Vagina (tissue), 2 donors: ENCODE data around the gene DNAH10. TPM values are rescaled to one million over a fixed set of nuclear protein-coding genes. Genes with fewer than 3 reads are reported as not detected.

Source experiments
- DNase-seq, 2 donors: peaks; one replicate each; pipeline ENCODE4 v3.0.0-alpha.2; 2017; ENCODE audit errors: extremely low spot score in 2 of 2
- H3K27ac ChIP-seq: fragments of 200-600 bp; sonication (generic); one replicate; pipeline ENCODE4 v1.5.1; 2019
- H3K27me3 ChIP-seq: fragments of 200-600 bp; sonication (generic); one replicate; pipeline ENCODE4 v1.5.1; 2019
- H3K36me3 ChIP-seq, 2 donors: fragments of 200-600 bp; sonication (generic); one replicate each; pipeline ENCODE4 v1.5.1; 2017 to 2019
- H3K4me1 ChIP-seq: fragments of 200-600 bp; sonication (generic); one replicate; pipeline ENCODE4 v1.5.1; 2019
- H3K4me3 ChIP-seq, 2 donors: fragments of 200-600 bp; sonication (generic); 1 replicate in 1 of 2; 2 replicates in 1 of 2; pipeline ENCODE4 v1.5.1; 2016 to 2019
- H3K9me3 ChIP-seq: fragments of 200-600 bp; sonication (generic); one replicate; pipeline ENCODE4 v1.5.1; 2019
- CTCF ChIP-seq, 3 experiments: fragments of 450-650 bp in 2 of 3; fragments of 200-600 bp in 1 of 3; sonication (generic) in 1 of 3; IDR thresholded peaks; one replicate each; pipeline ENCODE4 v1.5.1; 2017 to 2019; ENCODE audit warnings: antibody characterized with exemption in 3 of 3, mild to moderate bottlenecking in 2 of 3, moderate library complexity in 2 of 3
- POLR2A ChIP-seq, 2 donors: fragments of 450-650 bp; IDR thresholded peaks; one replicate each; pipeline ENCODE4 v1.6.1; 2017; ENCODE audit warnings: antibody characterized with exemption in 2 of 2, mild to moderate bottlenecking in 2 of 2, moderate library complexity in 2 of 2
- POLR2AphosphoS5 ChIP-seq, 2 donors: sonication (generic); formaldehyde crosslinking; IDR thresholded peaks; one replicate each; pipeline ENCODE4 v1.9.0; 2017; ENCODE audit warnings: antibody characterized with exemption in 2 of 2, mild to moderate bottlenecking in 2 of 2, low read depth in 1 of 2; ENCODE audit not compliant: insufficient read depth in 1 of 2
- intact Hi-C: fragments of 100-400 bp; cut with DNase I; formaldehyde crosslinking; loops from one replicate; pipeline ENCODE4 v1.15.1; 2023
- total RNA-seq: library from RNA; depleted of rRNA; stranded (reverse); fragments of >200 nt; gene quantifications from one replicate; pipeline ENCODE4 v1.2.3, GENCODE V29; 2016

The DNAH10 gene
- total RNA-seq, 1 donor from 2014 or later = not detected

- no peak for TF ChIP-seq POLR2A (IDR thresholded peaks at IDR 0.05)
- no peak for TF ChIP-seq POLR2AphosphoS5 (IDR thresholded peaks at IDR 0.05; ENCODE audit: insufficient read depth in 1 of 2, low read depth in 1 of 2)
- TF ChIP-seq CTCF (IDR thresholded peaks at IDR 0.05) = no peak
- Histone ChIP-seq H3K4me1 (no peaks in the 10 kb centered on the region), H3K27me3 (no peaks in the 10 kb centered on the region), H3K4me3 (no peak overlapping the region), H3K9me3 (no peaks in the 10 kb centered on the region), H3K27ac (no peak overlapping the region), H3K36me3 (no peaks in the 10 kb centered on the region)
- intact Hi-C loops = loop anchor here (2.0 kb wide), 1 partner anchor 49 kb away; no protein-coding TSS in a partner anchor
- DNase-seq = no peak
Observed at GRCh38 chr12:123961585-123962345, 199.7 kb downstream of the DNAH10 start.

DNA sequence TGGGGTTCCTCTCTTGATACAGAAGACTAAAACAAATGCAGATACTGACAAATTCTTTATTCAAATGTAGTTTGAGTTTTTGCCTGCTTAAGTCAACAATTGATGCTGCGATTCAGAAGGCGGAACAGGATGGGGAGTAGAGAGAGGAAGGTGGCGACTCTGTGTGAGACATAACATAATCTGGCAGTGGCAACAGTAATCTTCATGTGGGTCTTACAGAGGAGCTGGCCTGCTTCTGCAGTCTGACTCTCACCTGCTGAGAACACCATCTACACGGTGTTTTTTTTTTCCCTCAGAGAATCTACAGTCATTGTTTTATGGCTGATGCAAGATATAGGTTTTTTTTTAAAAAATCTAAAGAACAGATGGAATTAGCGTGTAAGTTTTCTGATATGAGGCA, 200.4 kb downstream of the DNAH10 start:
- TF ChIP-seq POLR2A (IDR thresholded peaks at IDR 0.05) = no peak
- intact Hi-C loops = no loop called here
- DNase-seq = no peak
- H3K4me1 ChIP-seq = no peaks in the 10 kb centered on the region
- no peaks in the 10 kb centered on the region for H3K27me3 ChIP-seq
- no peaks in the 10 kb centered on the region for H3K36me3 ChIP-seq
- no peaks in the 10 kb centered on the region for H3K9me3 ChIP-seq
- H3K27ac ChIP-seq = no peak overlapping the region
- H3K4me3 ChIP-seq = no peak overlapping the region

- no peak for TF ChIP-seq POLR2A (IDR thresholded peaks at IDR 0.05)
- Histone ChIP-seq H3K4me1 (peaks cover 3% of the 10 kb centered on the region), H3K36me3 (no peaks in the 10 kb centered on the region), H3K27me3 (no peaks in the 10 kb centered on the region), H3K27ac (no peak overlapping the region), H3K9me3 (no peaks in the 10 kb centered on the region), H3K4me3 (no peak overlapping the region)
- DNase-seq = no peak
- intact Hi-C loops = no loop called here
Observed at GRCh38 chr12:123963821-123964220, 201.7 kb downstream of the DNAH10 start.

- Histone ChIP-seq H3K4me1 (peaks cover 16% of the 10 kb centered on the region), H3K4me3 (no peak overlapping the region), H3K9me3 (no peaks in the 10 kb centered on the region), H3K36me3 (no peaks in the 10 kb centered on the region), H3K27ac (no peak overlapping the region), H3K27me3 (no peaks in the 10 kb centered on the region)
- intact Hi-C loops = no loop called here
- no peak for TF ChIP-seq CTCF (IDR thresholded peaks at IDR 0.05)
- TF ChIP-seq POLR2A (IDR thresholded peaks at IDR 0.05) = no peak
- TF ChIP-seq POLR2AphosphoS5 (IDR thresholded peaks at IDR 0.05; ENCODE audit: insufficient read depth in 1 of 2, low read depth in 1 of 2) = no peak
- no peak for DNase-seq
Observed at GRCh38 chr12:123965382-123965781, 203.3 kb downstream of the DNAH10 start.

DNA sequence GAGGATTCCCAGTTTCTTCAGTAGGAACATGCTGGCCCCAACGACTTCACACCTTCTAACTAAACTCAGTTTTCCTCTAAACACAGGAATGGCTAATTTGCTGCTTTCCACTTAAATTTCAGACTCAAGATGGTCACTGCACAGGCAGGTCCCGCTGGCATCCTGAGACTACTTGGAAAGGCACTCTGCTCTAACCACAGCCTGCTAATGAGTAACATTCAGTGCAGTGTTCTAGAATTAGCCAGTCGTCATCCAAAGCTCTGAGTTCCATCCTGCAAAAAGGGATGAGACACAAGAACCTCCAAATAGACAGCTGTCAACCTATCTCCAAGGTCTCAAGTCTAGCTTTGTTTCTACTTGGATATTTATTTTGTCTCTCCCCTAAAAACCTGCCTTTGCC, 204.5 kb downstream of the DNAH10 start:
- no peak for DNase-seq
- no peak overlapping the region for H3K27ac ChIP-seq
- no peaks in the 10 kb centered on the region for H3K36me3 ChIP-seq
- no peak overlapping the region for H3K4me3 ChIP-seq
- intact Hi-C loops = no loop called here
- H3K9me3 ChIP-seq = no peaks in the 10 kb centered on the region
- no peak for TF ChIP-seq CTCF (IDR thresholded peaks at IDR 0.05)
- TF ChIP-seq POLR2A (IDR thresholded peaks at IDR 0.05) = no peak
- H3K4me1 ChIP-seq = peaks cover 24% of the 10 kb centered on the region
- H3K27me3 ChIP-seq = no peaks in the 10 kb centered on the region

GRCh38 chr12:123967121-123967586, 205.1 kb downstream of the DNAH10 start:
- DNase-seq = no peak
- H3K27ac ChIP-seq = no peak overlapping the region
- H3K4me1 ChIP-seq = peaks cover 30% of the 10 kb centered on the region
- no peaks in the 10 kb centered on the region for H3K36me3 ChIP-seq
- H3K27me3 ChIP-seq = no peaks in the 10 kb centered on the region
- intact Hi-C loops = no loop called here
- TF ChIP-seq POLR2A (IDR thresholded peaks at IDR 0.05) (no peak), CTCF (IDR thresholded peaks at IDR 0.05) (no peak), POLR2AphosphoS5 (IDR thresholded peaks at IDR 0.05; ENCODE audit: insufficient read depth in 1 of 2, low read depth in 1 of 2) (no peak)
- no peak overlapping the region for H3K4me3 ChIP-seq
- no peaks in the 10 kb centered on the region for H3K9me3 ChIP-seq
